ENCODE data around the gene ELAVL1. TPM values are rescaled to one million over a fixed set of nuclear protein-coding genes. Genes with fewer than 3 reads are reported as not detected.

ELAVL1 gene
- total RNA-seq, 2 donors from 2014 or later = 31.0 to 37.4 TPM

- Histone ChIP-seq H3K27ac (peak overlapping the region; percentile 66 to 86), H3K4me1 (peaks cover 0 to 42% of the 10 kb centered on the region in 2 donors), H3K4me3 (peak overlapping the region; percentile 35 to 47), H3K9me3 (no peaks in the 10 kb centered on the region), H3K36me3 (peaks cover 18% of the 10 kb centered on the region), H3K27me3 (peaks cover 0 to 15% of the 10 kb centered on the region in 2 donors)
- no peak for TF ChIP-seq CTCF (IDR thresholded peaks at IDR 0.05)
- DNase-seq (ENCODE audit: low spot score) = no peak
These were observed 89.1 kb downstream of the ELAVL1 start for GRCh38 chr19:7916103-7916954.

- peak overlapping the region; percentile 35 to 47 for H3K4me3 ChIP-seq
- no peak for DNase-seq (ENCODE audit: low spot score)
- H3K27me3 ChIP-seq = peaks cover 0 to 15% of the 10 kb centered on the region in 2 donors
- H3K4me1 ChIP-seq = peaks cover 0 to 36% of the 10 kb centered on the region in 2 donors
- no peak overlapping the region for H3K27ac ChIP-seq
- H3K9me3 ChIP-seq = no peaks in the 10 kb centered on the region
- TF ChIP-seq CTCF (IDR thresholded peaks at IDR 0.05) = no peak
- peaks cover 27% of the 10 kb centered on the region for H3K36me3 ChIP-seq
These were observed 90.0 kb downstream of the ELAVL1 start for GRCh38 chr19:7915250-7916102.

GRCh38 chr19:7914598-7915045 lies 90.8 kb downstream of the ELAVL1 start, which contains the start of gene TGFBR3L:
Gene TGFBR3L (plus strand): TSS chr19:7914830.
- no peak for DNase-seq (ENCODE audit: low spot score)
- Histone ChIP-seq H3K4me1 (peaks cover 0 to 32% of the 10 kb centered on the region in 2 donors), H3K36me3 (peaks cover 35% of the 10 kb centered on the region), H3K9me3 (no peaks in the 10 kb centered on the region), H3K27ac (no peak within 1 kb of the TSS), H3K27me3 (peaks cover 0 to 15% of the 10 kb centered on the region in 2 donors), H3K4me3 (no peak within 1 kb of the TSS)
- no peak for TF ChIP-seq CTCF (IDR thresholded peaks at IDR 0.05)

- no peak for TF ChIP-seq CTCF (IDR thresholded peaks at IDR 0.05)
- H3K27me3 ChIP-seq = peaks cover 0 to 15% of the 10 kb centered on the region in 2 donors
- H3K27ac ChIP-seq = no peak overlapping the region
- no peaks in the 10 kb centered on the region for H3K9me3 ChIP-seq
- DNase-seq (ENCODE audit: low spot score) = no peak
- peaks cover 0 to 27% of the 10 kb centered on the region in 2 donors for H3K4me1 ChIP-seq
- H3K36me3 ChIP-seq = peaks cover 36% of the 10 kb centered on the region
- no peak overlapping the region for H3K4me3 ChIP-seq
These were observed 91.3 kb downstream of the ELAVL1 start for GRCh38 chr19:7914099-7914498.

GRCh38 chr19:7913652-7914051 lies 91.8 kb downstream of the ELAVL1 start:
- peaks cover 0 to 26% of the 10 kb centered on the region in 2 donors for H3K4me1 ChIP-seq
- peaks cover 0 to 15% of the 10 kb centered on the region in 2 donors for H3K27me3 ChIP-seq
- TF ChIP-seq CTCF (IDR thresholded peaks at IDR 0.05) = no peak
- no peak for DNase-seq (ENCODE audit: low spot score)
- no peaks in the 10 kb centered on the region for H3K9me3 ChIP-seq
- peaks cover 36% of the 10 kb centered on the region for H3K36me3 ChIP-seq
- H3K4me3 ChIP-seq = no peak overlapping the region
- H3K27ac ChIP-seq = no peak overlapping the region

All from right atrium auricular region (tissue), 2 donors.